Left cardiac atrium (tissue), 4 donors: ENCODE results near the gene ERI3. TPM values are rescaled to one million over a fixed set of nuclear protein-coding genes. Genes with fewer than 3 reads are reported as not detected.

Experiments
- ATAC-seq, 2 donors: fragments of 200-7000 bp; cut with Tn5 transposase; one replicate each; pipeline ENCODE4 v1.9.1; 2020; ENCODE audit warnings: mild to moderate bottlenecking in 2 of 2, moderate library complexity in 2 of 2
- DNase-seq: peaks from one replicate; pipeline ENCODE4 v3.0.0-alpha.2; 2020
- intact Hi-C, 2 donors: fragments of 100-400 bp; cut with DNase I; formaldehyde crosslinking; loops; one replicate each; pipeline versions ENCODE4 v1.14.1 to v1.15.1; 2022 to 2023
- long read RNA-seq: library from polyadenylated mRNA; unstranded; transcript quantifications from one replicate; pipeline ENCODE4 v2.0.0, GENCODE V29; 2021
- total RNA-seq, 2 donors: library from RNA; stranded (reverse); fragmentation: NEBNext Ultra II Directional; extraction: Animal tissue kit (Norgen Biotek cat#: 25700); gene quantifications; one replicate each; pipeline ENCODE4 v1.2.1, GENCODE V29; 2021
- donor health status: DM: no; HTN: yes; CAD: no.
- donor health status: DM: no; HTN: yes; CAD: no; lungs with severe emphysema.
- donor health status: DM: yes; HTN: yes; CAD: no.
- donor health status: Dilated cardiomyopathy.

Gene ERI3
- 10 to 100 TPM; 37.8 to 45.0 TPM for total RNA-seq
- long read RNA-seq, partial matches to known transcripts = 18 of 33 reads
- long read RNA-seq, other reads (novel, unspliced or antisense) = 15 of 33 reads

GRCh38 chr1:44354840-44355581 is at the start of gene ERI3:
ERI3 (minus strand) TSS chr1:44355257; CDS start chr1:44355026, 231 bp downstream.
- DNase-seq (peak; percentile 99), ATAC-seq (peak; percentile 100)
- intact Hi-C loops = no loop called here

GRCh38 chr1:44401256-44402228 is 46.5 kb upstream of the ERI3 start:
- intact Hi-C loops = loop anchor here in 1 of 2 donors (10.0 kb wide), 1 partner anchor 103 kb away; no protein-coding TSS in a partner anchor
- DNase-seq = no peak
- ATAC-seq = no peak

- DNase-seq = no peak
- no peak for ATAC-seq
- intact Hi-C loops = no loop called here
Measured at GRCh38 chr1:44390277-44390676, 35.2 kb upstream of the ERI3 start.

GRCh38 chr1:44389437-44389836 is 34.4 kb upstream of the ERI3 start:
- DNase-seq (no peak), ATAC-seq (no peak)
- intact Hi-C loops = no loop called here

GRCh38 chr1:44388551-44388950 is 33.5 kb upstream of the ERI3 start:
- DNase-seq = no peak
- ATAC-seq = no peak
- intact Hi-C loops = no loop called here

GRCh38 chr1:44380666-44381177 is 25.7 kb upstream of the ERI3 start:
- intact Hi-C loops = no loop called here
- ATAC-seq (no peak), DNase-seq (no peak)

- ATAC-seq (peak; percentile 29 to 55), DNase-seq (peak; percentile 41)
- intact Hi-C loops = loop anchor here (2.0 to 10.0 kb wide), 4 partner anchors 124 to 219 kb away; no protein-coding TSS in a partner anchor
Measured at GRCh38 chr1:44377925-44378784, 23.1 kb upstream of the ERI3 start.

- no peak for DNase-seq
- intact Hi-C loops = loop anchor here (5.0 to 10.0 kb wide), 3 partner anchors 127 to 222 kb away; no protein-coding TSS in a partner anchor
Measured at GRCh38 chr1:44375547-44375946, 20.5 kb upstream of the ERI3 start.

GRCh38 chr1:44371206-44371605 is 16.1 kb upstream of the ERI3 start:
- intact Hi-C loops = loop anchor here in 1 of 2 donors (10.0 kb wide), 1 partner anchor 134 kb away; no protein-coding TSS in a partner anchor
- ATAC-seq = no peak

More at GRCh38 chr1:44375547-44375946, 20.5 kb upstream of the ERI3 start:
- no peak for ATAC-seq

GRCh38 chr1:44368471-44369151 is 13.6 kb upstream of the ERI3 start:
- DNase-seq (no peak), ATAC-seq (no peak)
- intact Hi-C loops = no loop called here

More at GRCh38 chr1:44371206-44371605, 16.1 kb upstream of the ERI3 start:
- no peak for DNase-seq

GRCh38 chr1:44367944-44368343 is 12.9 kb upstream of the ERI3 start:
- DNase-seq (no peak), ATAC-seq (no peak)

GRCh38 chr1:44366371-44366975 is 11.4 kb upstream of the ERI3 start:
- intact Hi-C loops = no loop called here
- ATAC-seq (no peak), DNase-seq (no peak)

More at GRCh38 chr1:44367944-44368343, 12.9 kb upstream of the ERI3 start:
- intact Hi-C loops = no loop called here

GRCh38 chr1:44361478-44361877 is 6.4 kb upstream of the ERI3 start:
- DNase-seq (no peak), ATAC-seq (no peak)
- intact Hi-C loops = no loop called here

GRCh38 chr1:44359234-44359935 is 4.3 kb upstream of the ERI3 start:
- DNase-seq = no peak
- intact Hi-C loops = no loop called here
- ATAC-seq = no peak

GRCh38 chr1:44357710-44358109 is 2.7 kb upstream of the ERI3 start:
- no peak for DNase-seq
- ATAC-seq = no peak
- intact Hi-C loops = no loop called here

GRCh38 chr1:44355582-44356305 is 687 bp upstream of the ERI3 start:
- ATAC-seq = no peak
- intact Hi-C loops = no loop called here
- no peak for DNase-seq
